ENCODE results near the gene TMPRSS11F.
"Not testable (repeated sequence)": the region's sequence is repeated elsewhere in the genome, so short reads cannot be mapped to it uniquely, and the experiment has no call there.

- not testable (repeated sequence) for TF ChIP-seq CTCF (IDR thresholded peaks at IDR 0.05); ZFX (IDR thresholded peaks at IDR 0.05; ENCODE audit: borderline replicate concordance)
Observed at GRCh38 chr4:68174389-68174788, 44.7 kb upstream of the TMPRSS11F start.

Data from 22Rv1 (cell line).